DND-41 (cell line): ENCODE measurements around the gene SPIB.

ENCODE experiments used
- EZH2 ChIP-seq: IDR thresholded peaks from 3 replicates; pipeline ENCODE4 v1.6.1; 2012; ENCODE audit warnings: borderline replicate concordance, low read depth, mild to moderate bottlenecking, moderate library complexity, low read length, inconsistent platforms; ENCODE audit not compliant: severe bottlenecking
- TF ChIP-seq, protein P1 (sequence below): IDR thresholded peaks from 2 replicates; pipeline ENCODE4 v1.5.1; 2012; ENCODE audit warnings: borderline replicate concordance, low read length, moderate library complexity, mild to moderate bottlenecking; ENCODE audit not compliant: poor library complexity, severe bottlenecking; ENCODE audit errors: extremely low read depth

DNA sequence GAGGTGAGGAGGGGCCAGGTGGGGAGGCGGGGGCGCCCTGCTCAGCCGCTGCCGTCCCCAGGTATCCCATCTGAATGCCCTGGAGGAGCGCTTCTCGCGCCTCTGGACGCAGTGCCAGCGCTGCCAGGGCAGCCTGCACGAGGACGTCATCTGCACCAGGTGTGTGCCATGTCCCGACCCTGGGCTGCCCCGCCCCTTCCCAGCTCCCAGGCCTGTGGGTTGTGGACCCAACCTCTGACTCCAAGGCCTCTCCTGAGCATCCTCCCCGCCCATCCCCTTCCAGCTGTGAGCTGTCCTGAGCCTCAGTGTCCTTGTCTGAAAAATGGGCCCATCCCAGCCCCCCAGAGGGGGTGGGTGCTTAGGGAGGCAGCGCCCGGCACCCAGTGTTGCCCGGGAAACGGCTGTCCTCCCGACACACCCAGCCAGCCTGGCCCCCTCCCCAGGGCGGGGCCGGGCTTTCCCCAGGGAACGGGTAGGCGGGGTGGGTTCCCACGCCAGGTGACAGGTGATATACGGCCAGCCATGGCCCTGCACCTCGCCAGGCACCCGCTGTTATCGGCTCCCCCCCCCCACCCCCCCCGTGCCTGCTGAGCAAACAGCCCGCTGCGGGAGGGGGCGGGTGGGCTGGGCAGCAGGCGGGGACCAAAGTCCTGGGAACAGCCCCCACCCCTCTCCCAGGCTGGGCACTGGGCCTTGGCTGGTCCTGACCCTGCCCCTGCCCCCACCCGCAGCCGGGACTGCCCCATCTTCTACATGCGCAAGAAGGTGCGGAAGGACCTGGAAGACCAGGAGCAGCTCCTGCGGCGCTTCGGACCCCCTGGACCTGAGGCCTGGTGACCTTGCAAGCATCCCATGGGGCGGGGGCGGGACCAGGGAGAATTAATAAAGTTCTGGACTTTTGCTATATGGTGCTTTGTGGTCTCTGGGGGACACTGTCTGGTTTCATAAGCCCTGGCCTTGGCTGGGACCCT, 1.3 kb upstream of the SPIB start:
- TF ChIP-seq, protein P1, sequence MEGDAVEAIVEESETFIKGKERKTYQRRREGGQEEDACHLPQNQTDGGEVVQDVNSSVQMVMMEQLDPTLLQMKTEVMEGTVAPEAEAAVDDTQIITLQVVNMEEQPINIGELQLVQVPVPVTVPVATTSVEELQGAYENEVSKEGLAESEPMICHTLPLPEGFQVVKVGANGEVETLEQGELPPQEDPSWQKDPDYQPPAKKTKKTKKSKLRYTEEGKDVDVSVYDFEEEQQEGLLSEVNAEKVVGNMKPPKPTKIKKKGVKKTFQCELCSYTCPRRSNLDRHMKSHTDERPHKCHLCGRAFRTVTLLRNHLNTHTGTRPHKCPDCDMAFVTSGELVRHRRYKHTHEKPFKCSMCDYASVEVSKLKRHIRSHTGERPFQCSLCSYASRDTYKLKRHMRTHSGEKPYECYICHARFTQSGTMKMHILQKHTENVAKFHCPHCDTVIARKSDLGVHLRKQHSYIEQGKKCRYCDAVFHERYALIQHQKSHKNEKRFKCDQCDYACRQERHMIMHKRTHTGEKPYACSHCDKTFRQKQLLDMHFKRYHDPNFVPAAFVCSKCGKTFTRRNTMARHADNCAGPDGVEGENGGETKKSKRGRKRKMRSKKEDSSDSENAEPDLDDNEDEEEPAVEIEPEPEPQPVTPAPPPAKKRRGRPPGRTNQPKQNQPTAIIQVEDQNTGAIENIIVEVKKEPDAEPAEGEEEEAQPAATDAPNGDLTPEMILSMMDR = no peak
- no peak for TF ChIP-seq EZH2
